HG02623 (cell line): ENCODE measurements around the gene CXorf51B.
"Not testable (repeated sequence)": the region's sequence is repeated elsewhere in the genome, so short reads cannot be mapped to it uniquely, and the experiment has no call there.

Source experiments
- ATAC-seq: cut with Tn5 transposase; IDR thresholded peaks from one replicate; pipeline ENCODE4 v1.9.1; 2021; ENCODE audit warnings: moderate library complexity; ENCODE audit not compliant: unreplicated experiment

CXorf51B gene

GRCh38 chrX:146809471-146809870, at the start of gene CXorf51B:
Gene CXorf51B (plus strand): TSS chrX:146809771. CDS start chrX:146809792, 21 bp downstream.
- not testable (repeated sequence) for ATAC-seq

DNA sequence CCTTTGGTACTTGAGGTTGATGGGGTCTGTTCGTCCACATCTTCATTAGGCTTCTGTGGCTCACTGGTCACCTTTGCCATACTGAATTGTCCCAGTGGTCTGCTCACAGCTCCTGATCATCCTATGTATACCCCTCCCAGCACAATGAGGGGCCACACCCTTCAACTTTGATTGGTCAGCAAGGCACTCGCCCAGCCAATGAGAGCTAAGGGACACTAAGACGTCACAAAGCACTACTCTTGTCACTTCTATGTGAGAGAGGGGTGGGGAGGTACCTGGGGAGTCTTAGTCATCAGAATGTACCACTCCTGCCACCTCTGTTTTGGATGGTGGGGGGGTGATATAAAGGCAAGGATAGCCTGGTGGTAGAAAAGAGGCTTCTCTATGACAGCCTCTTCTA, 5.1 kb downstream of the CXorf51B start, which contains the start of gene CXorf51A:
TSS of gene CXorf51A (minus strand) at position 101 of the 400 bp plus-strand sequence. CDS start at position 80, 21 bp downstream.
- ATAC-seq, result not testable (repeated sequence)

DNA sequence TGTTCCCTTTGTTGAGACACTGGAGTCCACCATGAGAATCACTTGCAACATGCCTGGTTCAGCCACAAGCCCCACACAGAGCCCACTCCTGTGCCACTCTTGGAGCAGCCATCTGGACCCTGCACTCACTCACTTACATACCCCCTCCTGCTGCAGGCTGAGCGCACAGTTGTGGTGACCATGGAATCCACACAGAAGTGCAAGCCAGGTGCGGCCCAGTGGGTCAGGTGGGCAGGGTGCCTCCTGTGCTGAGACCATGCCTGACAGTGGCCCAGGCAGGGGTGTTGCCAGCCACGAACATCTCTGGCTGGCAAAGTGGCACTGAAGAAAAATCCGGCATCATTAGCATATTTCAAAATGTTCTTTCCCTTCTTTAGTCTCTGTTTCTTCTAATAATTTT, 22.4 kb downstream of the CXorf51B start:
- no peak for ATAC-seq

DNA sequence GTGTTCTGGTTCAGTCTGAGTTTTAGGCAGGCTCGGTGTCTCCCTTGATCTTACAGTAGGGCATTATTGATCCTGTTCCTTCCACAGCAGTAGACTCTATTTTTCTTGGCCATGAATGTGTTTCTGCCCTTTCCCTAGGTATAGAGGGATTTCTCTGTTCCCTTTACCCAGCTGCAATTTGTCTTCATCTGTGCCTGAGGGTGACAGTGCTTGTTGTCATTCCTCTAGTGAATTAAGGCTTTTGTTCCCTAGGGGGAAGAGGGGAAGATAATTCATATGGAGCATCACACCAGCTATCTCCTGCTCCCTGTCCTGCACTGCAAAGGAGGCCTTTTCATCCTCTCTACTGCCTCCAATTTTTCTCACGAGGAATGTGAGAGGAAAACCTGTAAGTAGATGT, 44.7 kb downstream of the CXorf51B start:
- ATAC-seq, result no peak
